ENCODE results near the gene PPTC7. TPM values are rescaled to one million over a fixed set of nuclear protein-coding genes. Genes with fewer than 3 reads are reported as not detected.

PPTC7 gene
- total and polyA plus RNA-seq, 2 of the 4 experiments (the other 2 are of a cell fraction) = 4.1 to 6.8 TPM

DNA sequence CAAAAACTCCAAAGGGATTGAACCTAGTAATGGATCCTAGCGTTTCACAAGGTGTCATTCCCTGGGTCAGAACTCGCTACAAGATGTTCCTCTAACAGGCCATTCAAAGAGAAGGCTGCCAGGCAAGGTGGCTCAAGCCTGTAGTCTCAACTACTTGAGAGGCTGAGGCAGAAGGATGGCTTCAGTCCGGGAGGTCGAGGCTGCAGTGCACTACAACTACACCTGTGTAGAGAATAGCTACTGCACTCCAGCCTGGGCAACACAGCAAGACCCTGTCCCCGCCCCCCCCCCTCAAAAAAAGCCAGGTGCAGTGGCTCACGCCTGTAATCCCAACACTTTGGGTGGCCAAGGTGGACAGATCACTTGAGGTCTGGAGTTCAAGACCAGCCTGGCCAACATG lies 14.4 kb downstream of the PPTC7 start:
- BruUV-seq (replicated peaks) = no TSS peak
- Histone ChIP-seq H3K23ac (ENCODE audit: low read depth, low read length) (no peak overlapping the region), H3K4me3 (ENCODE audit: insufficient read depth, low read depth, low read length) (no peak overlapping the region), H2BK20ac (ENCODE audit: low read depth, low read length) (no peak overlapping the region), H3K27me3 (ENCODE audit: control insufficient read depth, insufficient read depth, low read length) (no peaks in the 10 kb centered on the region), H3K56ac (ENCODE audit: extremely low read depth, insufficient read depth, low read length) (no peak overlapping the region), H2AK5ac (ENCODE audit: low read depth, low read length) (no peak overlapping the region), H2AFZ (replicated peaks; ENCODE audit: low read length, poor library complexity) (no peak overlapping the region), H3K4me1 (ENCODE audit: control insufficient read depth, insufficient read depth, low read length) (no peaks in the 10 kb centered on the region; the same call in none of the 2 replicates), H3K4me2 (ENCODE audit: low read depth, low read length) (no peak overlapping the region), H3K18ac (ENCODE audit: low read depth, low read length) (no peak overlapping the region), H3K27ac (ENCODE audit: insufficient read depth, low read length) (no peak overlapping the region), H4K8ac (ENCODE audit: low read depth in 2 of 2, low read length in 2 of 2) (no peak overlapping the region), H3K9ac (ENCODE audit: low read depth, low read length) (no peak overlapping the region), H3K79me1 (ENCODE audit: low read depth in 1 of 2, low read length in 2 of 2) (peaks cover 22 to 46% of the 10 kb centered on the region in 2 experiments), H2BK15ac (ENCODE audit: low read depth, low read length) (no peak overlapping the region), H3K4ac (ENCODE audit: low read depth, low read length) (no peak overlapping the region), H4K20me1 (ENCODE audit: insufficient read depth, low read length) (peaks cover 27% of the 10 kb centered on the region), H3K9me3 (ENCODE audit: control insufficient read depth, insufficient read depth, low read length) (peaks cover 8% of the 10 kb centered on the region), H4K5ac (ENCODE audit: low read depth, low read length) (no peak overlapping the region), H2AK9ac (replicated peaks; ENCODE audit: low read depth, low read length, poor library complexity) (no peak overlapping the region), H2BK120ac (ENCODE audit: low read depth, low read length) (no peak overlapping the region), H3K14ac (replicated peaks; ENCODE audit: low read depth, low read length) (no peak overlapping the region), H4K91ac (ENCODE audit: insufficient read depth, low read depth, low read length) (no peak overlapping the region), H2BK5ac (ENCODE audit: low read depth, low read length, poor library complexity, severe bottlenecking) (no peak overlapping the region), H3K36me3 (ENCODE audit: control insufficient read depth, insufficient read depth, low read length) (0 out of 2 replicates have a peak, but pooled peaks cover 2% of the 10 kb centered on the region), H3K9me1 (ENCODE audit: insufficient read depth, low read length) (peaks cover 3% of the 10 kb centered on the region; the same call in 1 of the 2 replicates)
- CTCF ChIA-PET = interaction anchor here (0.6 kb wide), 1 partner anchor 107 kb away, joined by 3 read pairs; no protein-coding TSS in a partner anchor
- no peak for TF ChIP-seq MXI1 (IDR thresholded peaks at IDR 0.05; ENCODE audit: borderline replicate concordance, low read depth, low read length)
- TF ChIP-seq USF2 (IDR thresholded peaks at IDR 0.05; ENCODE audit: low read depth, low read length) = no peak
- TF ChIP-seq CTCF (conservative IDR thresholded peaks at IDR 0.05; ENCODE audit: low read depth, low read length) = no peak
- no peak for TF ChIP-seq CHD1 (IDR thresholded peaks at IDR 0.05; ENCODE audit: low read depth, low read length)
- no peak for TF ChIP-seq CEBPB (IDR thresholded peaks at IDR 0.05; ENCODE audit: low read depth, low read length)
- ATAC-seq (ENCODE audit: low read depth) = no peak
- POLR2A ChIA-PET (ENCODE audit: unreplicated experiment) = no interaction called here
- WGBS, 2 experiments (ENCODE audit: extremely low coverage in 2 of 2, insufficient read length in 1 of 2) = 75% methylated on average over 2 of the region's 6 CpGs; no CpG with 5 or more reads in 1 of the 2 experiments
- in situ Hi-C loops (cut with MboI; ENCODE audit: low sequenced_read_pairs) = no loop called here
- DNase-seq = no peak
- intact Hi-C loops (cut with micrococcal nuclease) = no loop called here
- dilution Hi-C loops (cut with HindIII; ENCODE audit: low sequenced_read_pairs, unreplicated experiment) = no loop called here
